OCI-LY1 (cell line): Measurements from ENCODE around the gene P2RY8.
"Not testable (repeated sequence)": the region's sequence is repeated elsewhere in the genome, so short reads cannot be mapped to it uniquely, and the experiment has no call there.

Experiments
- CTCF ChIP-seq: fragments of 200-600 bp; sonication (generic), shearing (Covaris generic); IDR thresholded peaks from 2 replicates; pipeline ENCODE4 v1.5.1; 2017; ENCODE audit warnings: mild to moderate bottlenecking, antibody characterized with exemption, low read length, moderate library complexity, mixed read lengths
- EZH2 ChIP-seq: fragments of 200-600 bp; sonication (generic), shearing (Covaris generic); IDR thresholded peaks from 2 replicates; pipeline ENCODE4 v1.8.0; 2017; ENCODE audit warnings: borderline replicate concordance, mixed run types, mild to moderate bottlenecking, antibody characterized with exemption, low read length, moderate library complexity, mixed read lengths

- TF ChIP-seq EZH2, CTCF: not testable (repeated sequence)
These were observed 110.7 kb downstream of the P2RY8 start for GRCh38 chrX:1426321-1426720.
